Effector memory CD4-positive, alpha-beta T cell (primary cell): ENCODE data around the gene NRL.

Source experiments
- DNase-seq, 3 donors: peaks; one replicate each; pipeline ENCODE4 v3.0.0-alpha.2; 2020
- H3K27ac ChIP-seq: 2 replicates; pipeline ENCODE4 v1.7.0; 2013; ENCODE audit warnings: mild to moderate bottlenecking, low read length, moderate library complexity; ENCODE audit not compliant: insufficient read depth, poor library complexity, severe bottlenecking
- H3K27me3 ChIP-seq: replicated peaks from 2 replicates; pipeline ENCODE4 v1.7.0; 2013; ENCODE audit warnings: mild to moderate bottlenecking, low read length; ENCODE audit not compliant: insufficient read depth, control insufficient read depth, poor library complexity, severe bottlenecking
- H3K36me3 ChIP-seq: 2 replicates; pipeline ENCODE4 v1.7.0; 2013; ENCODE audit warnings: mild to moderate bottlenecking, low read length, moderate library complexity; ENCODE audit not compliant: control insufficient read depth, insufficient read depth
- H3K4me1 ChIP-seq: 2 replicates; pipeline ENCODE4 v1.7.0; 2013; ENCODE audit warnings: low read length, mild to moderate bottlenecking; ENCODE audit not compliant: control insufficient read depth, insufficient read depth, poor library complexity, severe bottlenecking
- H3K4me3 ChIP-seq: 2 replicates; pipeline ENCODE4 v1.7.0; 2013; ENCODE audit warnings: low read length, low read depth, mild to moderate bottlenecking; ENCODE audit not compliant: insufficient read depth, poor library complexity, severe bottlenecking
- H3K9me3 ChIP-seq: 2 replicates; pipeline ENCODE4 v1.7.0; 2013; ENCODE audit warnings: mild to moderate bottlenecking, low read length, moderate library complexity; ENCODE audit not compliant: control insufficient read depth

The NRL gene

GRCh38 chr14:24072881-24073877 lies 41.6 kb downstream of the NRL start:
- H3K4me1 ChIP-seq = no peaks in the 10 kb centered on the region
- no peaks in the 10 kb centered on the region for H3K27me3 ChIP-seq
- DNase-seq = no peak
- H3K36me3 ChIP-seq = no peaks in the 10 kb centered on the region
- no peak overlapping the region for H3K27ac ChIP-seq
- no peaks in the 10 kb centered on the region for H3K9me3 ChIP-seq
- H3K4me3 ChIP-seq = no peak overlapping the region

- H3K9me3 ChIP-seq = no peaks in the 10 kb centered on the region
- no peak overlapping the region for H3K27ac ChIP-seq
- no peaks in the 10 kb centered on the region for H3K27me3 ChIP-seq
- DNase-seq = no peak
- H3K4me1 ChIP-seq = no peaks in the 10 kb centered on the region
- no peaks in the 10 kb centered on the region for H3K36me3 ChIP-seq
- H3K4me3 ChIP-seq = no peak overlapping the region
Observed at GRCh38 chr14:24072436-24072835, 42.3 kb downstream of the NRL start.

GRCh38 chr14:24071836-24072430 lies 42.8 kb downstream of the NRL start:
- H3K4me1 ChIP-seq = no peaks in the 10 kb centered on the region
- H3K27me3 ChIP-seq = no peaks in the 10 kb centered on the region
- no peaks in the 10 kb centered on the region for H3K36me3 ChIP-seq
- H3K27ac ChIP-seq = no peak overlapping the region
- DNase-seq = no peak
- H3K4me3 ChIP-seq = no peak overlapping the region
- no peaks in the 10 kb centered on the region for H3K9me3 ChIP-seq

GRCh38 chr14:24071144-24071697 lies 43.5 kb downstream of the NRL start, which contains the start of gene CPNE6:
TSS of gene CPNE6 (plus strand) at chr14:24071562. CDS start at chr14:24072937, 1,375 bp downstream.
- Histone ChIP-seq H3K4me3 (no peak within 1 kb of the TSS), H3K27me3 (no peaks in the 10 kb centered on the region), H3K4me1 (no peaks in the 10 kb centered on the region), H3K36me3 (no peaks in the 10 kb centered on the region), H3K27ac (no peak within 1 kb of the TSS), H3K9me3 (no peaks in the 10 kb centered on the region)
- no peak for DNase-seq

- Histone ChIP-seq H3K9me3 (no peaks in the 10 kb centered on the region), H3K36me3 (no peaks in the 10 kb centered on the region), H3K4me1 (no peaks in the 10 kb centered on the region), H3K4me3 (no peak overlapping the region), H3K27me3 (no peaks in the 10 kb centered on the region), H3K27ac (no peak overlapping the region)
- DNase-seq = no peak
Observed at GRCh38 chr14:24070285-24071143, 44.2 kb downstream of the NRL start.

GRCh38 chr14:24069411-24069735 lies 45.4 kb downstream of the NRL start:
- Histone ChIP-seq H3K4me3 (no peak overlapping the region), H3K27ac (no peak overlapping the region), H3K36me3 (no peaks in the 10 kb centered on the region), H3K4me1 (no peaks in the 10 kb centered on the region), H3K9me3 (no peaks in the 10 kb centered on the region), H3K27me3 (no peaks in the 10 kb centered on the region)
- no peak for DNase-seq

- Histone ChIP-seq H3K27me3 (no peaks in the 10 kb centered on the region), H3K36me3 (no peaks in the 10 kb centered on the region), H3K27ac (no peak overlapping the region), H3K4me3 (no peak overlapping the region), H3K9me3 (no peaks in the 10 kb centered on the region), H3K4me1 (no peaks in the 10 kb centered on the region)
- no peak for DNase-seq
Observed at GRCh38 chr14:24068711-24069410, 45.9 kb downstream of the NRL start.

- Histone ChIP-seq H3K27me3 (no peaks in the 10 kb centered on the region), H3K36me3 (no peaks in the 10 kb centered on the region), H3K9me3 (no peaks in the 10 kb centered on the region), H3K4me3 (no peak overlapping the region), H3K4me1 (no peaks in the 10 kb centered on the region), H3K27ac (no peak overlapping the region)
- DNase-seq = no peak
Observed at GRCh38 chr14:24067133-24068082, 47.3 kb downstream of the NRL start.
